Measurements from ENCODE around the gene PTPRG.

Gene PTPRG

DNA sequence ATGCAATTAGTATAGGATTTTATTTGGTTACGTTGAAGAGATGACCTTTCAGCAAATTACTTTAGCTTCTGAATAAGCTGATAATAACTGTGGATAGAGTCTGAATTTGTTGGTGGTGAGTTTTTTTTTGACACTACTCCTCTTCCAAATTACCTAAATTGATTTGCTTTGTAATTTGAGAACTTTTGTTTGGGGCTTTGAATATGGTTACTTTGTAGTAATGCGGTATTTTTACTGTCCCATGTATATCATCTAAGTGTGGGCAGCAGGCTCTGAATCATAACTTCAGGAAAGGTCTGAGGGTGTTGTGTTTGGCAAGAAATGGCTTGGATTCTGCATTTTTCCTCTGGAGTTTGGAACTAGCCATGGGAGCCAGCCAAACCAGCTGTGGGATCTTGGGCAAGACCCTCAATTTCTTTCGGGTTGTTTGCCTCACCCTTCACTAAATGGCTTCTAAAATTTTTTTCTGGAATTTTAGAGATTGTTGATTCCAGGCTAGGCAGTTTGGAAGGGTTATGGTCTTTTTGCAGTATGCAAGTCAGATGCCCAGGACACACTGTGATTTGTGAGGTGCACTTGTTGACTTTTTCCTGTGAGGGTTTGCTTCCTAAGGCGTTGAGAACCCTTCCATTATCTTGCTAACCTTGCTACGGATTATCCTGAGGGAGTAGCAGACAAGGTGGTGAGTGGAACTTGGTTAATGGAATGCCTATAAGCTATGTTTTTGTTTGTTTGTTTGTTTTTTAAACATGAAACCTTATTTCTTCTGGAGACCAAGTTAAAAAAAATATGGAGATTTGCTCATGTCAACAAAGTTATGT, 10.4 kb downstream of the PTPRG start:
- Histone ChIP-seq H4K8ac (ENCODE audit: low read depth, low read length) (no peak overlapping the region), H3K27ac (ENCODE audit: low read depth, low read length) (no peak overlapping the region), H3K36me3 (ENCODE audit: control insufficient read depth in 1 of 2, insufficient read depth in 2 of 2, low read length in 2 of 2) (no peaks in the 10 kb centered on the region), H3K14ac (ENCODE audit: low read length) (no peak overlapping the region), H2AFZ (ENCODE audit: insufficient read depth, low read length, poor library complexity) (no peak overlapping the region), H4K91ac (ENCODE audit: low read depth, low read length) (no peak overlapping the region), H2AK5ac (ENCODE audit: low read length) (no peak overlapping the region), H2BK12ac (ENCODE audit: low read length) (no peak overlapping the region), H3K27me3 (ENCODE audit: insufficient read depth, low read length) (no peaks in the 10 kb centered on the region), H2BK5ac (ENCODE audit: low read depth, low read length, poor library complexity) (no peak overlapping the region), H3K18ac (ENCODE audit: low read length) (no peak overlapping the region), H3K79me2 (ENCODE audit: control insufficient read depth, insufficient read depth, low read length, poor library complexity) (no peaks in the 10 kb centered on the region), H3K4ac (ENCODE audit: low read depth, low read length) (no peak overlapping the region), H2BK120ac (ENCODE audit: insufficient read depth, low read length, poor library complexity) (no peak overlapping the region), H3K9me3 (ENCODE audit: insufficient read depth, low read depth, low read length) (no peaks in the 10 kb centered on the region), H3K4me2 (ENCODE audit: low read length) (no peak overlapping the region), H3K9ac (ENCODE audit: low read length) (no peak overlapping the region), H3K4me1 (ENCODE audit: control insufficient read depth in 1 of 2, insufficient read depth in 2 of 2, low read length in 2 of 2) (no peaks in the 10 kb centered on the region), H3K79me1 (ENCODE audit: low read length) (no peaks in the 10 kb centered on the region), H4K12ac (ENCODE audit: low read depth, low read length) (no peak overlapping the region), H3K4me3 (ENCODE audit: low read depth, low read length) (no peak overlapping the region), H3K23ac (ENCODE audit: low read length) (no peak overlapping the region)
- no CpG with 5 or more reads among the region's 5 CpGs for WGBS (ENCODE audit: extremely low coverage, insufficient coverage, insufficient read length)
- no peak for DNase-seq

DNA sequence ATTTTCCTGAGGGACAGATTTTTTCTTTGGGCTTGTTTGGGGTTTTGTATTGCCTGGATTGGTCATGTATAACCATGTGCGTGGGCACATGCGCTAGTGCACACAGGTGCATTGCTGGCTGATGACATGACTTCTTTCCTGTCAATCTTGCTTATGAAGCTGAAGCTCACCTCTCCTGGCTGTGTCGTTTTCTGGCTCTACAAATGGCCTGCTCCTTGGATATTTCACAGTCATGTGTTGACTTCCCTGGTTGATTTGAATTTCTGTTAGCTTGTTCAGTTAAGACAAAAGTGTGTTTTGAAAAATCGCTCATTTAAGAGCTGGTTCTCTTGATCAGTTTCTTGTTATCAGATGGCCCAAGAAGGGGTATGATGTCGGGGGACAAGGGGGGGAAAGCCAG, 11.5 kb downstream of the PTPRG start:
- H2BK12ac ChIP-seq (ENCODE audit: low read length) = no peak overlapping the region
- no peak overlapping the region for H3K18ac ChIP-seq (ENCODE audit: low read length)
- H3K27me3 ChIP-seq (ENCODE audit: insufficient read depth, low read length) = no peaks in the 10 kb centered on the region
- H3K27ac ChIP-seq (ENCODE audit: low read depth, low read length) = no peak overlapping the region
- no peaks in the 10 kb centered on the region for H3K4me1 ChIP-seq (ENCODE audit: control insufficient read depth in 1 of 2, insufficient read depth in 2 of 2, low read length in 2 of 2)
- H3K4ac ChIP-seq (ENCODE audit: low read depth, low read length) = no peak overlapping the region
- no peak overlapping the region for H4K12ac ChIP-seq (ENCODE audit: low read depth, low read length)
- no peak overlapping the region for H4K8ac ChIP-seq (ENCODE audit: low read depth, low read length)
- H3K9me3 ChIP-seq (ENCODE audit: insufficient read depth, low read depth, low read length) = no peaks in the 10 kb centered on the region
- no peak overlapping the region for H3K14ac ChIP-seq (ENCODE audit: low read length)
- no CpG with 5 or more reads among the region's 5 CpGs for WGBS (ENCODE audit: extremely low coverage, insufficient coverage, insufficient read length)
- no peak overlapping the region for H2AK5ac ChIP-seq (ENCODE audit: low read length)
- H3K9ac ChIP-seq (ENCODE audit: low read length) = no peak overlapping the region
- H3K23ac ChIP-seq (ENCODE audit: low read length) = no peak overlapping the region
- H2AFZ ChIP-seq (ENCODE audit: insufficient read depth, low read length, poor library complexity) = no peak overlapping the region
- no peaks in the 10 kb centered on the region for H3K79me1 ChIP-seq (ENCODE audit: low read length)
- no peaks in the 10 kb centered on the region for H3K36me3 ChIP-seq (ENCODE audit: control insufficient read depth in 1 of 2, insufficient read depth in 2 of 2, low read length in 2 of 2)
- no peak overlapping the region for H3K4me3 ChIP-seq (ENCODE audit: low read depth, low read length)
- no peak overlapping the region for H2BK5ac ChIP-seq (ENCODE audit: low read depth, low read length, poor library complexity)
- no peak overlapping the region for H4K91ac ChIP-seq (ENCODE audit: low read depth, low read length)
- no peak overlapping the region for H2BK120ac ChIP-seq (ENCODE audit: insufficient read depth, low read length, poor library complexity)
- no peaks in the 10 kb centered on the region for H3K79me2 ChIP-seq (ENCODE audit: control insufficient read depth, insufficient read depth, low read length, poor library complexity)
- no peak for DNase-seq
- H3K4me2 ChIP-seq (ENCODE audit: low read length) = no peak overlapping the region

DNA sequence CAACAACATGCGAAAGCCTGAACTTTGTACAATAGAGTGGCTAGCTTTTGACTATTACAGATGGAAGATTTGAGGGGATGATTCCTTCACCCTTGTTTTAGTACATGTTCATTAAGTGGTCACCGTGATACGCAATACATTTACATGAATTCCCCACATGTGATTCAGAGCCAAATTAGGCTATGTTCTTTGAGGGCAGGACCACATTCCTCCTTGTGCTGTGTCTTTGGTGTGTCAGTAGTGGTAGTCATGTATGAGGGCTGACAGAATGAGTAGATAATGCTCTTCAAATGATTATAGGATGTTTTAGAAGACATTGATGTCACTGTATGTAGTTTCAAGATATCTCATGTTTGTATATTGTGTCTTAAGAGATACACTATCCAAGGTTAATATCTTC, 12.1 kb downstream of the PTPRG start:
- no peak overlapping the region for H2BK5ac ChIP-seq (ENCODE audit: low read depth, low read length, poor library complexity)
- no peak overlapping the region for H3K14ac ChIP-seq (ENCODE audit: low read length)
- no peaks in the 10 kb centered on the region for H3K79me1 ChIP-seq (ENCODE audit: low read length)
- DNase-seq = peak; percentile 19 to 54
- no peaks in the 10 kb centered on the region for H3K36me3 ChIP-seq (ENCODE audit: control insufficient read depth in 1 of 2, insufficient read depth in 2 of 2, low read length in 2 of 2)
- H4K91ac ChIP-seq (ENCODE audit: low read depth, low read length) = no peak overlapping the region
- no peak overlapping the region for H2BK120ac ChIP-seq (ENCODE audit: insufficient read depth, low read length, poor library complexity)
- no peak overlapping the region for H3K4me2 ChIP-seq (ENCODE audit: low read length)
- no peak overlapping the region for H3K4me3 ChIP-seq (ENCODE audit: low read depth, low read length)
- no peak overlapping the region for H4K12ac ChIP-seq (ENCODE audit: low read depth, low read length)
- WGBS (ENCODE audit: extremely low coverage, insufficient coverage, insufficient read length) = no CpG with 5 or more reads among the region's 3 CpGs
- H3K27me3 ChIP-seq (ENCODE audit: insufficient read depth, low read length) = no peaks in the 10 kb centered on the region
- H3K79me2 ChIP-seq (ENCODE audit: control insufficient read depth, insufficient read depth, low read length, poor library complexity) = no peaks in the 10 kb centered on the region
- H3K27ac ChIP-seq (ENCODE audit: low read depth, low read length) = no peak overlapping the region
- no peak overlapping the region for H2AFZ ChIP-seq (ENCODE audit: insufficient read depth, low read length, poor library complexity)
- peaks cover 0 to under 1% of the 10 kb centered on the region in 2 experiments for H3K4me1 ChIP-seq (ENCODE audit: control insufficient read depth in 1 of 2, insufficient read depth in 2 of 2, low read length in 2 of 2)
- H3K9me3 ChIP-seq (ENCODE audit: insufficient read depth, low read depth, low read length) = no peaks in the 10 kb centered on the region
- no peak overlapping the region for H2AK5ac ChIP-seq (ENCODE audit: low read length)
- no peak overlapping the region for H4K8ac ChIP-seq (ENCODE audit: low read depth, low read length)
- H3K23ac ChIP-seq (ENCODE audit: low read length) = no peak overlapping the region
- H3K4ac ChIP-seq (ENCODE audit: low read depth, low read length) = no peak overlapping the region
- H3K9ac ChIP-seq (ENCODE audit: low read length) = no peak overlapping the region
- H2BK12ac ChIP-seq (ENCODE audit: low read length) = no peak overlapping the region
- H3K18ac ChIP-seq (ENCODE audit: low read length) = no peak overlapping the region

DNA sequence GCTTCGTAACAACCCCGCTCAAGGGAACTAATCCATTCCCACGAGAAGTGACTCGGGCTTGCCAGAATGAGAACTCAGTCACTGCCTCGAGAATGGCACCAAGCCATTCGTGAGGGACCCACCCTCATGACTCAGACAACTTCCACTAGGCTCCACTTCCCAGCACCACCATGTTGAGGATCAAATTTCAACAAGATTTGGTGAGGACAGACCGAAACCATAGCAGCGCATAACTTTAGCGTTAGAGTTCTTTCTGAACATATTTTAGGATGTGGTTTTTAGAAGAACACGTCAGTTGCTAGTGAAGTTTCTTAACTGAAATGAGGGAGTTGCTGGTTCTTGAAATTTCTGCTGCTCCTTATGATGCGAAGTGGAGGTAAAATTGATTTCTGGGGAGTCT, 13.5 kb downstream of the PTPRG start:
- no CpG with 5 or more reads among the region's 11 CpGs for WGBS (ENCODE audit: extremely low coverage, insufficient coverage, insufficient read length)

More for the DNA sequence above, 13.5 kb downstream of the PTPRG start:
- H2AFZ ChIP-seq (ENCODE audit: insufficient read depth, low read length, poor library complexity) = no peak overlapping the region
- no peak overlapping the region for H2BK12ac ChIP-seq (ENCODE audit: low read length)
- H4K91ac ChIP-seq (ENCODE audit: low read depth, low read length) = no peak overlapping the region
- H3K9me3 ChIP-seq (ENCODE audit: insufficient read depth, low read depth, low read length) = no peaks in the 10 kb centered on the region
- no peak overlapping the region for H3K23ac ChIP-seq (ENCODE audit: low read length)
- H3K4me1 ChIP-seq (ENCODE audit: control insufficient read depth in 1 of 2, insufficient read depth in 2 of 2, low read length in 2 of 2) = peaks cover 2 to 5% of the 10 kb centered on the region in 2 experiments
- H3K27ac ChIP-seq (ENCODE audit: low read depth, low read length) = no peak overlapping the region
- no peak overlapping the region for H2AK5ac ChIP-seq (ENCODE audit: low read length)
- H4K12ac ChIP-seq (ENCODE audit: low read depth, low read length) = no peak overlapping the region
- H3K4ac ChIP-seq (ENCODE audit: low read depth, low read length) = no peak overlapping the region
- no peak overlapping the region for H2BK120ac ChIP-seq (ENCODE audit: insufficient read depth, low read length, poor library complexity)
- no peak overlapping the region for H3K4me2 ChIP-seq (ENCODE audit: low read length)
- H3K9ac ChIP-seq (ENCODE audit: low read length) = no peak overlapping the region
- H3K14ac ChIP-seq (ENCODE audit: low read length) = no peak overlapping the region
- no peak overlapping the region for H2BK5ac ChIP-seq (ENCODE audit: low read depth, low read length, poor library complexity)
- no peak overlapping the region for H3K4me3 ChIP-seq (ENCODE audit: low read depth, low read length)
- no peak overlapping the region for H4K8ac ChIP-seq (ENCODE audit: low read depth, low read length)
- no peaks in the 10 kb centered on the region for H3K79me1 ChIP-seq (ENCODE audit: low read length)
- no peaks in the 10 kb centered on the region for H3K79me2 ChIP-seq (ENCODE audit: control insufficient read depth, insufficient read depth, low read length, poor library complexity)
- no peaks in the 10 kb centered on the region for H3K27me3 ChIP-seq (ENCODE audit: insufficient read depth, low read length)
- DNase-seq = peak; percentile 79 to 81
- H3K36me3 ChIP-seq (ENCODE audit: control insufficient read depth in 1 of 2, insufficient read depth in 2 of 2, low read length in 2 of 2) = no peaks in the 10 kb centered on the region
- H3K18ac ChIP-seq (ENCODE audit: low read length) = peak overlapping the region; percentile 56
